ENCODE measurements around the gene IGF2BP1. TPM values are rescaled to one million over a fixed set of nuclear protein-coding genes. Genes with fewer than 3 reads are reported as not detected.

The IGF2BP1 gene
- polyA plus RNA-seq, 1 of the 3 experiments (the other 2 are of a cell fraction): 0.05 TPM

DNA sequence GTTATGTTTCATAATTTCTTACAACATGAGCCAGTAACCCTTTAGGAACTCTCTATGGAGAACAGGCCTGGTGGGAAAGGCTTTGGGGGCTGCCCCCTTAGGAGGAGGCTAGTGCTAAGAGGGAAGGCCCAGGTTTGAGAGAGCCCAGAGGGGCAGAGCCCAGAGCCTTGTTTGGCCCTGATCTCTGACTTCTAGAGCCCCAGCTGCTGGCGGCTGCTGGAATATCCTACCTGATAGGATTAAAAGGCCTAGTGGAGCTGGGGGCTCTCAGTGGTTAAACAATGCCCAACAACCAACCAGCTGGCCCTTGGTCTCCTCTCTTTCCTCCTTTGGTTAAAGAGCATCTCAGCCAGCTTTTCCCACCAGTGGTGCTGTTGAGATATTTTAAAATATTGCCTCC lies 54.1 kb downstream of the IGF2BP1 start (continued):
- TF ChIP-seq YY1 (IDR thresholded peaks at IDR 0.05; ENCODE audit: low read depth): no peak
- TF ChIP-seq FOXM1 (IDR thresholded peaks at IDR 0.05; ENCODE audit: low read depth): no peak

DNA sequence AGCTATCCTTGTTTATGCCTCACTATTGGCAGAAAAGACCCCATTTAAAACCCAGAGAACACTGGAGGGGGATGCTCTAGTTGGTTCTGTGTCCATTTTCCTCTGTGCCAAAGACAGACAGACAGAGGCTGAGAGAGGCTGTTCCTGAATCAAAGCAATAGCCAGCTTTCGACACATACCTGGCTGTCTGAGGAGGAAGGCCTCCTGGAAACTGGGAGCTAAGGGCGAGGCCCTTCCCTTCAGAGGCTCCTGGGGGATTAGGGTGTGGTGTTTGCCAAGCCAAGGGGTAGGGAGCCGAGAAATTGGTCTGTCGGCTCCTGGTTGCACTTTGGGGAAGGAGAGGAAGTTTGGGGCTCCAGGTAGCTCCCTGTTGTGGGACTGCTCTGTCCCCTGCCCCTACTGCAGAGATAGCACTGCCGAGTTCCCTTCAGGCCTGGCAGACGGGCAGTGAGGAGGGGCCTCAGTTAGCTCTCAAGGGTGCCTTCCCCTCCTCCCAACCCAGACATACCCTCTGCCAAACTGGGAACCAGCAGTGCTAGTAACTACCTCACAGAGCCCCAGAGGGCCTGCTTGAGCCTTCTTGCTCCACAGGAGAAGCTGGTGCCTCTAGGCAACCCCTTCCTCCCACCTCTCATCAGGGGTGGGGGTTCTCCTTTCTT lies 56.1 kb downstream of the IGF2BP1 start:
- Histone ChIP-seq H3K4me3 (ENCODE audit: low read depth in 2 of 2, low read length in 1 of 2) (no peak overlapping the region), H3K27ac (ENCODE audit: low read depth in 2 of 2, low read length in 1 of 2) (no peak overlapping the region), H3K9me3 (no peaks in the 10 kb centered on the region), H2AFZ (ENCODE audit: low read depth) (no peak overlapping the region), H4K20me1 (ENCODE audit: insufficient read depth) (no peaks in the 10 kb centered on the region), H3F3A (replicated peaks; ENCODE audit: insufficient read depth) (no peaks in the 10 kb centered on the region), H3K36me3 (replicated peaks in 1 of 2; ENCODE audit: control insufficient read depth in 1 of 2, insufficient read depth in 2 of 2, low read length in 1 of 2) (no peaks in the 10 kb centered on the region), H3K4me1 (ENCODE audit: control insufficient read depth in 1 of 2, insufficient read depth in 2 of 2, low read depth in 1 of 2, low read length in 1 of 2) (no peaks in the 10 kb centered on the region), H3K9ac (no peak overlapping the region), H3K4me2 (no peak overlapping the region), H3K27me3 (ENCODE audit: insufficient read depth) (peaks cover 88% of the 10 kb centered on the region), H3K9me2 (no peaks in the 10 kb centered on the region), H3K79me2 (ENCODE audit: insufficient read depth) (no peaks in the 10 kb centered on the region)
- TF ChIP-seq GABPA (IDR thresholded peaks at IDR 0.05; ENCODE audit: low read depth) (no peak), RCOR1 (IDR thresholded peaks at IDR 0.05; ENCODE audit: low read length) (no peak), FOXJ3 (CRISPR knock-in tag; IDR thresholded peaks at IDR 0.05) (no peak), MXI1 (IDR thresholded peaks at IDR 0.05; ENCODE audit: low read depth, low read length) (no peak), FOXM1 (IDR thresholded peaks at IDR 0.05; ENCODE audit: low read depth) (no peak), NFIC (IDR thresholded peaks at IDR 0.05; ENCODE audit: borderline replicate concordance) (no peak), YY1 (IDR thresholded peaks at IDR 0.05; ENCODE audit: low read depth) (no peak), SMC3 (IDR thresholded peaks at IDR 0.05; ENCODE audit: low read depth, low read length) (no peak), RXRA (IDR thresholded peaks at IDR 0.05; ENCODE audit: borderline replicate concordance, low read depth) (no peak), TEAD4 (IDR thresholded peaks at IDR 0.05; ENCODE audit: borderline replicate concordance, insufficient read depth) (no peak), RFX5 (IDR thresholded peaks at IDR 0.05; ENCODE audit: low read length) (no peak), JUND (IDR thresholded peaks at IDR 0.05) (no peak), RAD21 (IDR thresholded peaks at IDR 0.05; ENCODE audit: low read length) (no peak), EP300 (IDR thresholded peaks at IDR 0.05; ENCODE audit: borderline replicate concordance in 1 of 2, low read depth in 1 of 2, low read length in 1 of 2) (no peak), SIN3A (IDR thresholded peaks at IDR 0.05; ENCODE audit: borderline replicate concordance, low read depth, low read length) (no peak), FOSL2 (IDR thresholded peaks at IDR 0.05; ENCODE audit: borderline replicate concordance, low read depth) (no peak)
- TF ChIP-seq, protein P1, sequence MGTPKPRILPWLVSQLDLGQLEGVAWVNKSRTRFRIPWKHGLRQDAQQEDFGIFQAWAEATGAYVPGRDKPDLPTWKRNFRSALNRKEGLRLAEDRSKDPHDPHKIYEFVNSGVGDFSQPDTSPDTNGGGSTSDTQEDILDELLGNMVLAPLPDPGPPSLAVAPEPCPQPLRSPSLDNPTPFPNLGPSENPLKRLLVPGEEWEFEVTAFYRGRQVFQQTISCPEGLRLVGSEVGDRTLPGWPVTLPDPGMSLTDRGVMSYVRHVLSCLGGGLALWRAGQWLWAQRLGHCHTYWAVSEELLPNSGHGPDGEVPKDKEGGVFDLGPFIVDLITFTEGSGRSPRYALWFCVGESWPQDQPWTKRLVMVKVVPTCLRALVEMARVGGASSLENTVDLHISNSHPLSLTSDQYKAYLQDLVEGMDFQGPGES (IDR thresholded peaks at IDR 0.05; ENCODE audit: low read depth, low read length): no peak
- TF ChIP-seq, protein P2, sequence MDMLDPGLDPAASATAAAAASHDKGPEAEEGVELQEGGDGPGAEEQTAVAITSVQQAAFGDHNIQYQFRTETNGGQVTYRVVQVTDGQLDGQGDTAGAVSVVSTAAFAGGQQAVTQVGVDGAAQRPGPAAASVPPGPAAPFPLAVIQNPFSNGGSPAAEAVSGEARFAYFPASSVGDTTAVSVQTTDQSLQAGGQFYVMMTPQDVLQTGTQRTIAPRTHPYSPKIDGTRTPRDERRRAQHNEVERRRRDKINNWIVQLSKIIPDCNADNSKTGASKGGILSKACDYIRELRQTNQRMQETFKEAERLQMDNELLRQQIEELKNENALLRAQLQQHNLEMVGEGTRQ (IDR thresholded peaks at IDR 0.05; ENCODE audit: borderline replicate concordance, low read depth, low read length): no peak
- TF ChIP-seq, protein P3, sequence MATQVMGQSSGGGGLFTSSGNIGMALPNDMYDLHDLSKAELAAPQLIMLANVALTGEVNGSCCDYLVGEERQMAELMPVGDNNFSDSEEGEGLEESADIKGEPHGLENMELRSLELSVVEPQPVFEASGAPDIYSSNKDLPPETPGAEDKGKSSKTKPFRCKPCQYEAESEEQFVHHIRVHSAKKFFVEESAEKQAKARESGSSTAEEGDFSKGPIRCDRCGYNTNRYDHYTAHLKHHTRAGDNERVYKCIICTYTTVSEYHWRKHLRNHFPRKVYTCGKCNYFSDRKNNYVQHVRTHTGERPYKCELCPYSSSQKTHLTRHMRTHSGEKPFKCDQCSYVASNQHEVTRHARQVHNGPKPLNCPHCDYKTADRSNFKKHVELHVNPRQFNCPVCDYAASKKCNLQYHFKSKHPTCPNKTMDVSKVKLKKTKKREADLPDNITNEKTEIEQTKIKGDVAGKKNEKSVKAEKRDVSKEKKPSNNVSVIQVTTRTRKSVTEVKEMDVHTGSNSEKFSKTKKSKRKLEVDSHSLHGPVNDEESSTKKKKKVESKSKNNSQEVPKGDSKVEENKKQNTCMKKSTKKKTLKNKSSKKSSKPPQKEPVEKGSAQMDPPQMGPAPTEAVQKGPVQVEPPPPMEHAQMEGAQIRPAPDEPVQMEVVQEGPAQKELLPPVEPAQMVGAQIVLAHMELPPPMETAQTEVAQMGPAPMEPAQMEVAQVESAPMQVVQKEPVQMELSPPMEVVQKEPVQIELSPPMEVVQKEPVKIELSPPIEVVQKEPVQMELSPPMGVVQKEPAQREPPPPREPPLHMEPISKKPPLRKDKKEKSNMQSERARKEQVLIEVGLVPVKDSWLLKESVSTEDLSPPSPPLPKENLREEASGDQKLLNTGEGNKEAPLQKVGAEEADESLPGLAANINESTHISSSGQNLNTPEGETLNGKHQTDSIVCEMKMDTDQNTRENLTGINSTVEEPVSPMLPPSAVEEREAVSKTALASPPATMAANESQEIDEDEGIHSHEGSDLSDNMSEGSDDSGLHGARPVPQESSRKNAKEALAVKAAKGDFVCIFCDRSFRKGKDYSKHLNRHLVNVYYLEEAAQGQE (IDR thresholded peaks at IDR 0.05; ENCODE audit: low read depth, low read length): no peak
- 22% methylated on average over 6 of the region's 6 CpGs for WGBS (ENCODE audit: low lambda C conversion rate)
- DNase-seq: no peak
- POLR2A ChIA-PET: interaction anchor here (0.6 kb wide), 1 partner anchor 423 kb away, joined by 5 read pairs; no protein-coding TSS in a partner anchor
- CTCF ChIA-PET: interaction anchor here (0.6 to 7.3 kb wide), 6 partner anchors 17 to 375 kb away, joined by 3 to 57 read pairs (median 6); no protein-coding TSS in a partner anchor

All from SK-N-SH (cell line).